ENCODE measurements around the gene SLC15A4.

SLC15A4 gene

GRCh38 chr12:128763395-128763794, 60.4 kb downstream of the SLC15A4 start:
- in situ Hi-C loops (cut with MboI; ENCODE audit: low sequenced_read_pairs), result no loop called here

GRCh38 chr12:128761379-128761790, 62.4 kb downstream of the SLC15A4 start:
- in situ Hi-C loops (cut with MboI; ENCODE audit: low sequenced_read_pairs), result no loop called here

GRCh38 chr12:128755566-128755965, 68.2 kb downstream of the SLC15A4 start:
- in situ Hi-C loops (cut with MboI; ENCODE audit: low sequenced_read_pairs), result no loop called here

DNA sequence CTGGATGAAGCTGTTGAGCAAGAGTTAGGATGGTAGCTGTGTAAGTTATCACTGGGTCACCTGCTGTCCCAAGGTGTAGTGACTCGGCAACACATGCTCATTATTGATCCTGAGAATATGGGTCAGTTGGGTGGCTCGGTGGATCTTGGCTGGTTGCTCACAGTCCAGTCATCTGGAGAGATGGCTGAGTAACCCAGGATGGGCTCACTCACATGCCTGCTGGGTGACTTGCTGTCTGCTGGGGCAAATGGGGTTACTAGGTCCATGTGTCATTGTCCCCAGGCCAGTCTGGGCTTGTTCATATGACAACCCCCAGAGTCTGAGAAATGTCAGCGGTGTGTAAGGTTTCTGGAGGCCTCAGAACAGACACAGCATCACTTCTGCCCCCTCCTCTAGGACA, 69.5 kb downstream of the SLC15A4 start:
- in situ Hi-C loops (cut with MboI; ENCODE audit: low sequenced_read_pairs), result no loop called here

GRCh38 chr12:128753438-128753837, 70.3 kb downstream of the SLC15A4 start:
- in situ Hi-C loops (cut with MboI; ENCODE audit: low sequenced_read_pairs), result no loop called here

DNA sequence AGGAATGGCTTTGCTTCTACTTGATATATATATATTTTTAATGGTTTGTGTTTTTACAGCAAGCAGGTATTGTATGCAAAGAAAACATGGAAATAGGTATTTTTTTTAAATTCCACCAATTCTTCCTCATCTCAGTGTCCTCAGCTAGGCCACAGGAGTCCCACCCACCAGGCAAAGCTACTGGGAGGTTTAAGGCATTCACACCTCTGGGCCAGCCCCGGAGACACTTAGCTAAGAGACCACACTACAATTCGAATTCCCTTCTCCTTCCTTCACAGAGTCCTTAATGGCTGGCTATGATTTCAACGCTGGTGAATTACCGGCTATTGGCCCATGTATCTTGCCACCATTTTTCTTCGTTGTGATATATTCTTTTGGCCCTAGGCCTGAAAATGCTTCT, 71.4 kb downstream of the SLC15A4 start:
- in situ Hi-C loops (cut with MboI; ENCODE audit: low sequenced_read_pairs), result no loop called here

- in situ Hi-C loops (cut with MboI; ENCODE audit: low sequenced_read_pairs), result no loop called here
Measured at GRCh38 chr12:128747441-128747840, 76.3 kb downstream of the SLC15A4 start.

GRCh38 chr12:128745772-128746689, 77.7 kb downstream of the SLC15A4 start:
- in situ Hi-C loops (cut with MboI; ENCODE audit: low sequenced_read_pairs), result no loop called here

- in situ Hi-C loops (cut with MboI; ENCODE audit: low sequenced_read_pairs), result no loop called here
Measured at GRCh38 chr12:128743916-128744315, 79.8 kb downstream of the SLC15A4 start.

All from HL-60/S4 treated with phorbol 12-myristate 13-acetate at 8.2 ng/mL for 4 days and 3 days (cell line).